Stimulated activated CD4-positive, alpha-beta T cell treated with anti-CD3 and anti-CD28 coated beads, Interleukin-1b, Interleukin-23, amount 100 ng/mL, for 1 hour (primary cell): Measurements from ENCODE around the gene GZF1.

Experiments used
- DNase-seq, 2 donors: peaks; one replicate each; pipeline ENCODE4 v3.0.0-alpha.2; 2020; ENCODE audit warnings: low read depth in 2 of 2

The GZF1 gene

GRCh38 chr20:23361476-23362391 lies at the start of gene GZF1:
TSS of gene GZF1 (plus strand) at chr20:23362182. CDS start at chr20:23364384, 2,202 bp downstream.
- peak; percentile 94 to 97 for DNase-seq

DNA sequence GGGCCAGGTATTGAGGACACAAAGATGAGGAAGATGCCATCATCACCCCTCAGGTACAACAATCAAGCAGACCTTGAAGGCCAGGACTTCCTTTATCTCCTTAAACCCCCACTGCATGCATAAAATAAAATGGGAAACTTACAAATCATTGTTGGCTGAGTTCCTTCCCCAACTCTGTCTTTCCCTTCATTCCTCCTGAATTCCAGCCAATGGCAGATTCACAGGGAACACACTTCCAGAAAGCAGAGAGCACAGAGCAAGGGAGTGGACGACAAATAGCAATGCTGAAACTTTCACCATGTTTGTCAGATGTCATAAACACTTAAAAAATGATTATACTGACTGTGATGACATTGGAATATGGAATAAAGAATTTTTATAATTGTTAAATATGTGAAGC lies 48.7 kb upstream of the GZF1 start:
- no peak for DNase-seq

- no peak for DNase-seq
Observed at GRCh38 chr20:23314699-23315098, 47.3 kb upstream of the GZF1 start.

- DNase-seq = no peak
Observed at GRCh38 chr20:23315099-23315498, 46.9 kb upstream of the GZF1 start.

DNA sequence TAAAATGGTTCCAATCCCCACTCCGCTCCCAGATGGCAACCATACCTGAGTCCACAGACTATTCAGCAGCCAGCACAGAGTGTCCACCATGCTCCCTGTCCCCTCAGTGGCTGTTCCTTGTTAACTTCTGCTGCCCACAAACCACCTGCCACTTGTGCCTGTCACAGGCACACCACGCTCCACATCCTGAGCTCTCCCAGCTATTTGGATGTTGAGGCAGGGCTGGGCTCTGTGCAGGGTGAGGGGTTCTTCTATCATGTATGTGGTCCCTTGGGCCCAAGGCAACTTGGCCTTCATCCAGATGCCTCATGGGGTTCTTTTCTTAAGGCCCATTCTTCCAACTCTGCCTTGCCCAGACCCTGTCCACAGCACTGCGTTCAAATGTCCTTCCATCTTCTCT lies 45.4 kb upstream of the GZF1 start:
- DNase-seq = no peak

GRCh38 chr20:23317081-23317480 lies 44.9 kb upstream of the GZF1 start:
- DNase-seq = no peak

DNA sequence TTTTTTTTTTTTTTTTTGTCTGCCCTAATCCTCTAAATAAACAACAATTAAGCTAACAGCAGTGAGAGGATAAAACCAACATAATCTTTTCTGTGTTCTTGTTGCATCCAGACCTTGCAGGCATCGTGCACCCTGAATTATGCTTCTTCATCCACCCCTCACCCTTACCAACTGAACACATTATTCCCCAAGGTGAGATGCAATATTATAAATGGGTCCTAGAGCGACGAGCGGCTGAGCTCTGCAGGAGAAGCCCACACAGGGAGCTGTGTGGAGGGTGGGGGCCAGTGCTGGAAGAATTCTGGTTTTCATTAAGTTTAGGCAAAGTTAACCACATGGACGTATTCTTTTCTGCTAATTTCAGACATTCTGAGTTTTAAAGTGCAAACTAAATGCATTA lies 43.6 kb upstream of the GZF1 start:
- no peak for DNase-seq

DNA sequence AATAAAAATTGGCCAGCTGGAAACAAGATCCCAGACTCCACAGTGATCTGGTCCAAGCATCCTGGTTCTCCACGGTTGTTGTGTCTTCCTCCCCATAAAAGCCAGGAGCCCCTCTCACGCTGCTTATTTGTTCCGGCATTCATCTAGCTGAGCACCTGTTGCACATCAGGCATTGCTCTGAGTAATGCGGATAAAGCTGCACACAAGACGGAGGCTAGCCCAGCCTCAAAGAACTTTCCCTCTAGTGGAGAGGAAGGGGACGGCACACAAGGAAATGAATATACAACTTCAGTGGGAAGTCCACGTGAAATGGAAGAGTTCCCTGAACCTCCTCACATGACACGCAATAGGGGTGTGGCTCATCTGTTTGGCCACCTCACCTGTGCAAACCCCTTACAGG lies 41.7 kb upstream of the GZF1 start:
- DNase-seq = no peak

DNA sequence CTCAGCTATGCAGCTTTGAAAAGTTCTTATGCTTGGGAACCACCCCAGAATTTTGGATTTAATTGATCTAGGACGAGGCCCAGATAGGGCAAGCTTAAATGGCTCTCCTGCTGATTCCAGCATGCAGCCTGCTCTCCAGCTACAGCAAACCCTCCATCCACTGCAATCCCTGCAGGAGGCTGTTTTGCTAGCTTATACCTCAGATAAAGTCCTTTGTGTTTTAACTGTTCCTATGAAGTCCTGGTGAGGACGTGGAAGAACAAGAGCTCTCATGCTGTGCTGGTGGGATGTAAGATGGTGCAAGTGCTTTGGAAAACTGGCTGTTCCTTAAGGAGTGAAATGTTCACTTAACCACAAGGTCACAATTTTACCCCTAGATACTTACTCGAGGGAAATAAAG lies 36.9 kb upstream of the GZF1 start:
- DNase-seq = no peak

DNA sequence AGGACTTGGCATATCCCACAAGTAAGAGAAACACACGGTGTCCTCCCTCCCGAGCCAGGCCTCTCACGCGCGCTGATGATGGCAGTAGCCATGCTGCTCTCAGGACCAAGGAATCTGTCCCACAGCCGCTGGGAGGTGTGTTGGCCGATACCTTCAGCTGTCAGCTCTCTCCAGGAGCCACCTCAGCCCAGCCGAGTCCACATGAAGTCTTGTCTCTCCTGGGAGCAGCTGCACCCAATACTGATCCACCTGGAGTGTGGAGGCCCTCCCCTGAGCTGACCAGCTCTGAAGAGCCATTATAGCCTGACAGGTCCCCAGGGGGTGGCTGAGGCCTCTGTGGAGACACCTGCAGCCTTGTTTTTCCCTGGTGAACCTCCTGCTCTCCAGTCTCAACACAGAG lies 35.2 kb upstream of the GZF1 start:
- no peak for DNase-seq

GRCh38 chr20:23327617-23328333 lies 34.2 kb upstream of the GZF1 start:
- no peak for DNase-seq

GRCh38 chr20:23331450-23332350 lies 30.3 kb upstream of the GZF1 start:
- no peak for DNase-seq

DNA sequence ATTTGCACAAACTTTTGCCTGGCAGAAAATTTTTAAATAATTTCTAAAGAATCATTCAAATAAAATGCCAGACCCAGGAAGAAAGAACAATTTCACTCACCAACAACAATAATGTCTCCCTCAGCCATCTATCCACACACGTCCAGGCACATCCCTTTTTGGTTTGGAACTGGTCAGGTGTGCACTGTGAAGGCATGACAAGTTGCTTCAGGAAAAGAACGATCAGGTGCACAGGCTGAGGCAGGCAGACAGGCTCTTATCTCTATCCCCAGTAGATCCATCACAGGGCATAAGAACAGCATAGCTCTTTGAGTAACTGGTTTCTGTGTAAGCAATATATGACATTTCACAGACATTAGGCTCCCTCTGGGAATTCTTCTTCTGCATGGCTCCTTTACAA lies 29.5 kb upstream of the GZF1 start:
- DNase-seq = no peak

- no peak for DNase-seq
Observed at GRCh38 chr20:23334111-23334510, 27.9 kb upstream of the GZF1 start.

DNA sequence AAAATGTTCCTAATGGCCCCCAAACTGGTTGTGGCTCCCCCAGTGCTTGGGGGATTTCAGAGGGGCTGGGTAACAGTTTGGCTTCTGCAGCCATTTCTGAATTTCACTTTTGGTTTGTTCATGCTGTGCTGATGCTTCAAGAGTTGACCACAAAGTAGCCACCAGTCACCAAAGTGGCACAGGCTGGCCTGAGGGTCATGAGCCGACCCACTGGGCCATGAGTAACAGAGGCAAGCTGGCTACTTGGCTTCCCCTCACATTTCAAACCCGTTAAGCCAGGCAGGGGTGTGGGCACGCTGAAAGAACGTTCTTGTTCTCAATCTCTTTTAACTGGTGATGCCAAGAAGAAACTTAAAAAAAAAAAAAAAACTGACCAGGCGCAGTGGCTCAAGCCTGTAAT lies 26.5 kb upstream of the GZF1 start:
- DNase-seq = no peak

- DNase-seq = no peak
Observed at GRCh38 chr20:23336476-23336875, 25.5 kb upstream of the GZF1 start.

GRCh38 chr20:23337312-23337711 lies 24.7 kb upstream of the GZF1 start:
- no peak for DNase-seq

DNA sequence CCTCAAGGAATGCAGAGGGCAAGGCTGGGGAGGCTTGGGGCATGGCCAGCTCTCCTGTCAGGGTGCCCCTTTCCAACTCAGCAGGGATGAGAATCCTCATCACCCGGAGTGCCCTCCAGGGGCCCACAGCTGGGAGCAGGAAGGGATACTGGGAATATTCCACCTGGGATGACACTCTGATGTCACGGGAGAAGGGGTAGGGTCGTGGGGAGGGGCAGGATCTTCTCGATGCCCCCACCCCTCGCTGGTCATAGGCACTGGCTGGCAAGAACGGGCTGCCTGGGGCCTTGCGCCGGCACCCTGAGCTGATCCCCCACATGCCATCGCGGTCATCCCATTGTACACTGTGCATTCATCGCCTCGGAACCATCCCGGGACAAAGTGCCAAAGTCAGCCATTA lies 22.0 kb upstream of the GZF1 start:
- no peak for DNase-seq

GRCh38 chr20:23340524-23340923 lies 21.5 kb upstream of the GZF1 start:
- DNase-seq = no peak

- no peak for DNase-seq
Observed at GRCh38 chr20:23341073-23341472, 20.9 kb upstream of the GZF1 start.

DNA sequence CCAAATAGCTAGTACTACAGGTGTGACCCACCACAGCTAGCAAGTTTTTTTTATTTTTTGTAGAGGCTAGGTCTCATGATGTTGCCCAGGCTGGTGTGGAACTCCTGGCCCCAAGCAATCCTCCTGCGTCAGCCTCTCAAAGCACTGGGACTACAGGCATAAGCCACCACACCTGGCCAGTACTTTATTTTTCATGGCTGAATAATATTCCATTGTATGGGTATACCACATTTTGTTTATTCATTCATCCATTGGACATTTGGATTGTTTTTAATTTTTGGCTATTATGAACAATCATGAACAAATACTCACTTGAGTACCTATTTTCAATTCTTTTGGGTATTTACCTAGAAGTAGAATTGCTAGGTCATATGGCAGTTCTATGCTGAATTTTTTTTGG lies 18.4 kb upstream of the GZF1 start:
- no peak for DNase-seq

- DNase-seq = no peak
Observed at GRCh38 chr20:23344336-23344735, 17.6 kb upstream of the GZF1 start.
